K562 (cell line): ENCODE data around the gene CBFA2T2. TPM values are rescaled to one million over a fixed set of nuclear protein-coding genes. Genes with fewer than 3 reads are reported as not detected.
A peak's percentile ranks its signal among the peaks of the same experiment; 100 is the strongest.

Source experiments
- ATAC-seq: fragments of 200-7000 bp; cut with Tn5 transposase; 3 replicates; pipeline ENCODE4 v1.9.1; 2020; ENCODE audit warnings: moderate library complexity
- BruUV-seq: library from RNA; stranded (reverse); fragments of 400-500 nt; replicated peaks from 2 replicates; lab custom pipeline; 2021; lab: Mats Ljungman, UMichigan
- CTCF ChIA-PET: fragments of 300-600 bp; formaldehyde crosslinking; extraction: SDS; loops from one replicate; lab custom pipeline; 2021; ENCODE audit warnings: low intra/inter-chr PET ratio; lab: Yijun Ruan, JAX
- POLR2A ChIA-PET: fragments of 300-600, 350-650 bp; sonication (Branson Sonifier 250); formaldehyde crosslinking; extraction: SDS; loops from one replicate; lab custom pipeline; 2021; ENCODE audit warnings: antibody characterized with exemption, inconsistent platforms; lab: Yijun Ruan, JAX
- DNase-seq, 4 experiments: peaks; one replicate each; pipeline versions ENCODE4 v3.0.0 to v3.0.0-alpha.2; 2011 to 2018; ENCODE audit warnings: low spot score in 3 of 4, mixed read lengths in 3 of 4; ENCODE audit errors: extremely low read depth in 1 of 4
- FAIRE-seq: peaks from 2 replicates; lab custom pipeline; 2011; peaks lifted over from hg19 to GRCh38; lab: Jason Lieb, UNC
- H2AFZ ChIP-seq: 2 replicates; pipeline ENCODE4 v1.6.0; 2011; ENCODE audit warnings: low read depth, low read length, control low read depth, inconsistent platforms
- H3K27ac ChIP-seq: fragments of 200-600 bp; 3 replicates; pipeline ENCODE4 v1.8.0; 2011; ENCODE audit warnings: low read depth, mild to moderate bottlenecking, control low read depth, inconsistent platforms, low read length, moderate library complexity, mixed read lengths; ENCODE audit errors: extremely low read depth
- H3K27me3 ChIP-seq, 2 experiments: fragments of 300-600 bp in 1 of 2; 2 replicates in 1 of 2; 3 replicates in 1 of 2; pipeline versions ENCODE4 v1.6.0 to v1.8.0; 2011; ENCODE audit warnings: inconsistent platforms in 2 of 2, low read length in 2 of 2, mild to moderate bottlenecking in 1 of 2, mixed read lengths in 1 of 2, moderate library complexity in 1 of 2; ENCODE audit not compliant: control insufficient read depth in 2 of 2, insufficient read depth in 2 of 2
- H3K36me3 ChIP-seq: fragments of 300-600 bp; 3 replicates; pipeline ENCODE4 v1.8.0; 2011; ENCODE audit warnings: mild to moderate bottlenecking, low read length, inconsistent platforms; ENCODE audit not compliant: control insufficient read depth, insufficient read depth
- H3K4me1 ChIP-seq, 2 experiments: fragments of 200-600 bp in 1 of 2; replicated peaks in 1 of 2; 2 replicates in 1 of 2; 3 replicates in 1 of 2; pipeline versions ENCODE4 v1.5.1 to v1.8.0; 2011; ENCODE audit warnings: inconsistent platforms in 2 of 2, low read length in 2 of 2, mild to moderate bottlenecking in 1 of 2, mixed read lengths in 1 of 2, moderate library complexity in 1 of 2; ENCODE audit not compliant: control insufficient read depth in 2 of 2, insufficient read depth in 2 of 2
- H3K4me2 ChIP-seq: 2 replicates; pipeline ENCODE4 v1.6.1; 2011; ENCODE audit warnings: low read length, control low read depth, inconsistent platforms, mixed read lengths; ENCODE audit not compliant: insufficient read depth
- H3K4me3 ChIP-seq: fragments of 200-600 bp; sonication (generic), shearing (Covaris generic); 2 replicates; pipeline ENCODE4 v1.5.1; 2016; ENCODE audit warnings: control low read depth, inconsistent platforms
- H3K79me2 ChIP-seq: fragments of 200-600 bp; 3 replicates; pipeline ENCODE4 v1.8.0; 2011; ENCODE audit warnings: low read length, inconsistent platforms; ENCODE audit not compliant: control insufficient read depth, insufficient read depth
- H3K9ac ChIP-seq, 2 experiments: 2 replicates each; pipeline versions ENCODE4 v1.6.0 to v1.6.1; 2011; ENCODE audit warnings: low read depth in 2 of 2, low read length in 2 of 2, control low read depth in 1 of 2, inconsistent platforms in 1 of 2, mild to moderate bottlenecking in 1 of 2, mixed read lengths in 1 of 2; ENCODE audit not compliant: insufficient read depth in 1 of 2
- H3K9me1 ChIP-seq: one replicate; pipeline ENCODE4 v1.6.0; 2011; ENCODE audit warnings: inconsistent platforms, mild to moderate bottlenecking, low read length, moderate library complexity; ENCODE audit not compliant: control insufficient read depth, insufficient read depth
- H3K9me3 ChIP-seq: replicated peaks from 2 replicates; pipeline ENCODE4 v1.5.1; 2011; ENCODE audit warnings: low read depth, low read length, inconsistent platforms; ENCODE audit not compliant: control insufficient read depth, insufficient read depth
- H4K20me1 ChIP-seq: replicated peaks from 2 replicates; pipeline ENCODE4 v1.6.1; 2011; ENCODE audit warnings: low read length, inconsistent platforms, mixed read lengths; ENCODE audit not compliant: control insufficient read depth, insufficient read depth
- CBX2 ChIP-seq: fragments of 200-600 bp; sonication (generic); IDR thresholded peaks from one replicate; pipeline ENCODE4 v1.6.1; 2012; ENCODE audit warnings: mild to moderate bottlenecking, low read length, inconsistent platforms; ENCODE audit not compliant: insufficient read depth, poor library complexity, severe bottlenecking
- CREB5 ChIP-seq: fragments of 250-450 bp; sonication (Bioruptor Pico); IDR thresholded peaks from 2 replicates; pipeline ENCODE4 v1.5.0; 2020; ENCODE audit warnings: mild to moderate bottlenecking
- CUX1 ChIP-seq: fragments of 200-800 bp; sonication (Bioruptor generic); IDR thresholded peaks from 2 replicates; pipeline ENCODE4 v1.6.1; 2016; ENCODE audit warnings: missing genetic modification characterization, missing compliant biosample characterization
- ERF ChIP-seq: fragments of 450-650 bp; formaldehyde crosslinking; IDR thresholded peaks from 2 replicates; pipeline ENCODE4 v1.4.0; 2020; ENCODE audit warnings: mild to moderate bottlenecking, mixed read lengths
- ESRRA ChIP-seq: fragments of 450-650 bp; IDR thresholded peaks from 2 replicates; pipeline ENCODE4 v1.6.1; 2014; ENCODE audit warnings: low read depth, mild to moderate bottlenecking, moderate library complexity, borderline replicate concordance
- ETV1 ChIP-seq: fragments of 450-650 bp; conservative IDR thresholded peaks from 2 replicates; pipeline ENCODE4 v1.6.1; 2016; ENCODE audit warnings: missing genetic modification characterization, control low read depth, low read depth, missing compliant biosample characterization
- GTF2F1 ChIP-seq: IDR thresholded peaks from 2 replicates; pipeline ENCODE4 v1.6.1; 2011; ENCODE audit warnings: low read depth, low read length, improper control_type of control experiment
- KAT8 ChIP-seq: fragments of 450-650 bp; IDR thresholded peaks from 2 replicates; pipeline ENCODE4 v1.6.1; 2016; ENCODE audit warnings: low read depth, mild to moderate bottlenecking
- NCOA4 ChIP-seq: fragments of 450-650 bp; IDR thresholded peaks from 2 replicates; pipeline ENCODE4 v1.6.1; 2018; ENCODE audit warnings: mild to moderate bottlenecking; ENCODE audit not compliant: partially characterized antibody
- POLR2AphosphoS2 ChIP-seq: IDR thresholded peaks from 2 replicates; pipeline ENCODE4 v1.6.1; 2012; ENCODE audit warnings: low read length, improper control_type of control experiment
- TARDBP ChIP-seq: fragments of 450-650 bp; IDR thresholded peaks from 2 replicates; pipeline ENCODE4 v1.6.1; 2016
- YBX1 ChIP-seq: fragments of 450-650 bp; IDR thresholded peaks from 2 replicates; pipeline ENCODE4 v1.7.1; 2016; ENCODE audit warnings: mild to moderate bottlenecking
- ZNF239 ChIP-seq: fragments of 250-450 bp; sonication (Bioruptor Pico); IDR thresholded peaks from 2 replicates; pipeline ENCODE4 v1.4.0; 2020; ENCODE audit warnings: mild to moderate bottlenecking
- ZNF311 ChIP-seq: fragments of 250-450 bp; sonication (Bioruptor Pico); IDR thresholded peaks from 2 replicates; pipeline ENCODE4 v1.4.0; 2020; ENCODE audit warnings: mild to moderate bottlenecking, moderate library complexity
- ZNF324 ChIP-seq: fragments of 250-450 bp; sonication (Bioruptor Pico); IDR thresholded peaks from 2 replicates; pipeline ENCODE4 v1.4.0; 2020; ENCODE audit warnings: mild to moderate bottlenecking
- WGBS: fragments of 100-300 bp; shearing (Covaris generic); methylation state at CpG from one replicate; pipeline ENCODE4 v1.1.6; 2016; ENCODE audit warnings: low coverage, mixed read lengths; ENCODE audit not compliant: insufficient coverage; ENCODE audit errors: missing lambda C conversion rate; 5-methylcytosine and 5-hydroxymethylcytosine counted together
- in situ Hi-C: fragments of 300-500 bp; cut with MboI; formaldehyde crosslinking; loops from 4 replicates; pipeline ENCODE4 v1.15.0; 2018; ENCODE audit warnings: inconsistent platforms, mixed read lengths
- intact Hi-C: fragments of 100-400 bp; cut with micrococcal nuclease; formaldehyde crosslinking; loops from 2 replicates; pipeline ENCODE4 v1.14.2; 2022
- polyA plus RNA-seq, 8 experiments: library from polyadenylated mRNA; depleted of rRNA in 4 of 8; stranded (reverse) in 5 of 8; unstranded in 3 of 8; fragments of >200 nt; fragmentation: Nextera tagmentation in 2 of 8; fragmentation: Illumina TruSeq in 1 of 8; extraction: Ambion mirVana in 2 of 8; extraction: Trizol in 1 of 8; gene quantifications; 2 replicates each; pipeline versions ENCODE4 v1.2.1 to v1.2.3, GENCODE V29; 2011 to 2014; ENCODE audit warnings: inconsistent platforms in 1 of 8, missing spikeins in 1 of 8
- total RNA-seq, 7 experiments: library from RNA; depleted of rRNA in 6 of 7; stranded (reverse); fragments of >200 nt in 6 of 7; fragmentation: Illumina TruSeq in 2 of 7; extraction: Trizol in 2 of 7; gene quantifications; 2 replicates each; pipeline versions ENCODE4 v1.2.1 to v1.2.3, GENCODE V29; 2011 to 2021; ENCODE audit warnings: low replicate concordance in 1 of 7

CBFA2T2 gene
- total and polyA plus RNA-seq, 9 of the 15 experiments (the other 6 are each of a cell fraction or from before 2014, with no cell fraction given), result 0.27 to 9.6 (median 5.8) TPM

- TF ChIP-seq ZNF311, result no peak
- no peak for TF ChIP-seq NCOA4
- TF ChIP-seq ZNF239 (CRISPR knock-in tag), result no peak
- TF ChIP-seq CREB5, result no peak
- TF ChIP-seq ZNF324 (CRISPR knock-in tag), result no peak
- peak; percentile 11; the same call in 1 of the 2 replicates for TF ChIP-seq POLR2AphosphoS2
- no peak for TF ChIP-seq TARDBP
Observed at GRCh38 chr20:33654680-33655161, 164.8 kb downstream of the CBFA2T2 start (continued).

GRCh38 chr20:33655164-33655563 is 165.3 kb downstream of the CBFA2T2 start:
- Histone ChIP-seq H3K9me1 (peaks cover under 1% of the 10 kb centered on the region), H3K27ac (no peak overlapping the region), H3K4me3 (no peak overlapping the region), H3K36me3 (peaks cover 39% of the 10 kb centered on the region; the same call in 1 of the 3 replicates), H3K4me2 (no peak overlapping the region), H4K20me1 (peaks cover 18% of the 10 kb centered on the region; the same call in 1 of the 2 replicates), H3K27me3 (no peaks in the 10 kb centered on the region), H3K4me1 (peaks cover 6 to 40% of the 10 kb centered on the region in 2 experiments; a peak in 3 of 5 replicates), H2AFZ (no peak overlapping the region), H3K79me2 (no peaks in the 10 kb centered on the region), H3K9ac (peak overlapping the region in 1 of 2 experiments; percentile 43; a peak in 1 of 4 replicates), H3K9me3 (no peaks in the 10 kb centered on the region)
- BruUV-seq, result no TSS peak
- POLR2A ChIA-PET, result interaction anchor here (0.7 to 4.5 kb wide), 4 partner anchors 9 to 342 kb away, joined by 3 to 51 read pairs (median 4); partner anchors contain the start of gene ACTL10
- in situ Hi-C loops, result loop anchor here (10.0 kb wide), 1 partner anchor 240 kb away; no protein-coding TSS in a partner anchor
- ATAC-seq, result no peak
- DNase-seq, result no peak
- CTCF ChIA-PET, result no interaction called here
- FAIRE-seq, result no peak
- intact Hi-C loops, result no loop called here
- WGBS, result 67% methylated on average over 4 of the region's 4 CpGs
- TF ChIP-seq CBX2, result no peak
- TF ChIP-seq CUX1 (CRISPR knock-in tag), result no peak
- no peak for TF ChIP-seq ERF (CRISPR knock-in tag)
- no peak for TF ChIP-seq ESRRA
- TF ChIP-seq KAT8, result no peak
- no peak for TF ChIP-seq GTF2F1
- no peak for TF ChIP-seq ETV1 (tag)
- no peak for TF ChIP-seq YBX1
